Mammary epithelial cell (primary cell): ENCODE data around the gene FRMD8.

Experiments used
- CTCF ChIP-seq, 2 donors: IDR thresholded peaks in 1 of 2; conservative IDR thresholded peaks in 1 of 2; 2 replicates each; pipeline ENCODE4 v1.5.1; 2011 to 2012; ENCODE audit warnings: inconsistent platforms in 2 of 2, low read length in 2 of 2, mild to moderate bottlenecking in 2 of 2, control low read depth in 1 of 2, low read depth in 1 of 2; ENCODE audit not compliant: insufficient read depth in 1 of 2; ENCODE audit errors: extremely low read depth in 1 of 2
- EZH2 ChIP-seq: IDR thresholded peaks from 2 replicates; pipeline ENCODE4 v1.6.1; 2012; ENCODE audit warnings: low read length, inconsistent platforms, borderline replicate concordance

GRCh38 chr11:65423516-65424204 lies 37.2 kb downstream of the FRMD8 start:
- no peak for TF ChIP-seq EZH2
- TF ChIP-seq CTCF (conservative IDR thresholded peaks at IDR 0.05 in 1 of 2, IDR thresholded peaks at IDR 0.05 in 1 of 2; ENCODE audit: extremely low read depth in 1 of 2, insufficient read depth in 1 of 2, low read depth in 1 of 2, low read length in 2 of 2), result no peak
